Sigmoid colon (tissue), 7 donors: ENCODE results near the gene KAZN. TPM values are rescaled to one million over a fixed set of nuclear protein-coding genes. Genes with fewer than 3 reads are reported as not detected.

ENCODE experiments used
- DNase-seq: peaks from one replicate; pipeline ENCODE4 v3.0.0-alpha.2; 2019
- H3K27ac ChIP-seq, 4 donors: fragments of 200-600 bp; sonication (generic); one replicate each; pipeline ENCODE4 v1.5.1; 2016 to 2019; ENCODE audit warnings: mild to moderate bottlenecking in 1 of 4
- H3K27me3 ChIP-seq, 3 donors: fragments of 200-600 bp; sonication (generic); one replicate each; pipeline ENCODE4 v1.5.1; 2019; ENCODE audit warnings: mild to moderate bottlenecking in 1 of 3
- H3K36me3 ChIP-seq, 4 donors: fragments of 200-600 bp; sonication (generic); one replicate each; pipeline ENCODE4 v1.5.1; 2016 to 2019
- H3K4me1 ChIP-seq, 4 donors: fragments of 200-600 bp; sonication (generic); one replicate each; pipeline ENCODE4 v1.5.1; 2017 to 2019
- H3K4me3 ChIP-seq, 4 donors: fragments of 200-600 bp; sonication (generic); one replicate each; pipeline ENCODE4 v1.5.1; 2017 to 2019; ENCODE audit warnings: mild to moderate bottlenecking in 2 of 4, moderate library complexity in 1 of 4
- H3K9me3 ChIP-seq, 4 donors: fragments of 200-600 bp in 3 of 4; sonication (generic) in 3 of 4; one replicate each; pipeline versions ENCODE4 v1.5.1 to v1.6.1; 2013 to 2019
- EP300 ChIP-seq, 4 donors: sonication (generic); formaldehyde crosslinking; IDR thresholded peaks; one replicate each; pipeline ENCODE4 v1.6.1; 2017; ENCODE audit warnings: antibody characterized with exemption in 4 of 4
- POLR2A ChIP-seq, 2 donors: fragments of 450-650 bp; IDR thresholded peaks; one replicate each; pipeline ENCODE4 v1.6.1; 2016; ENCODE audit warnings: antibody characterized with exemption in 2 of 2, mild to moderate bottlenecking in 2 of 2, moderate library complexity in 2 of 2
- POLR2AphosphoS5 ChIP-seq, 4 donors: sonication (generic); formaldehyde crosslinking; IDR thresholded peaks; one replicate each; pipeline ENCODE4 v1.6.1; 2017; ENCODE audit warnings: antibody characterized with exemption in 4 of 4
- WGBS, 2 donors: extraction: QIAGEN DNeasy Blood & Tissue Kit; methylation state at CpG; one replicate each; pipeline ENCODE4 v1.1.7; 2013; 5-methylcytosine and 5-hydroxymethylcytosine counted together
- intact Hi-C: fragments of 100-400 bp; cut with DNase I; formaldehyde crosslinking; loops from one replicate; pipeline ENCODE4 v1.15.1; 2023
- polyA plus RNA-seq, 3 donors: library from polyadenylated mRNA; stranded (reverse); fragments of 200-250 nt; gene quantifications; one replicate each; pipeline ENCODE4 v1.2.3, GENCODE V29; 2013
- total RNA-seq, 4 donors: library from RNA; depleted of rRNA; stranded (reverse); fragments of >200 nt; gene quantifications; one replicate each; pipeline ENCODE4 v1.1.0, GENCODE V29; 2016
- TF ChIP-seq, protein P1 (sequence below), 4 experiments: fragments of 450-650 bp in 3 of 4; fragments of 200-600 bp in 1 of 4; IDR thresholded peaks; one replicate each; pipeline ENCODE4 v1.5.1; 2016 to 2019; ENCODE audit warnings: antibody characterized with exemption in 4 of 4, mild to moderate bottlenecking in 3 of 4, moderate library complexity in 2 of 4
- donor health status: healthy with polysubstance abuse.
- donor health status: Bipolar disorder and iron deficiency.
- donor health status: healthy.

The KAZN gene
- total and polyA plus RNA-seq, 7 donors, result 2.5 to 11.4 (median 5.6) TPM

DNA sequence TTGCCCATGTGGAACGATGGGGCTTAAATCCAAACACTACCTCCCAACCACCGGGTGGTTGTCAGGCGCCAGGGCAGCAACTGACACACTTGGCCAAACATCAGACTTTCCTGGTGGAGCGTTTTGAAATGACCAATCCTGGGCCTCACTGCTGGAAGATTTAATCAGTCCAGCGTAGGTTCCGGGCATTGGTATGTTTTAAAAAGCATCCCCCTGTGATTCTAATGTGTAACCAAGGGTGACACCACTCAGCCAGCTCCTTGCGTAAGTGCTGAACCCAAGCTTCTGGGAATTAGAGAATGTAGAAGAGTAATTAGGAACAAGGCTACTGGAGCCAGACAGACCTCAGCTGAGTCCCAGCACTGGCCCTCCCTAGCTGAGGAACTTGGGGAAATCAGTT lies 44.8 kb upstream of the KAZN start:
- Histone ChIP-seq H3K4me3 (no peak overlapping the region), H3K27ac (no peak overlapping the region), H3K4me1 (no peaks in the 10 kb centered on the region), H3K27me3 (no peaks in the 10 kb centered on the region), H3K9me3 (no peaks in the 10 kb centered on the region), H3K36me3 (no peaks in the 10 kb centered on the region)
- 88 to 90% methylated on average over 7 of the region's 7 CpGs for whole genome bisulfite sequencing, 2 donors
- no peak for TF ChIP-seq POLR2A (IDR thresholded peaks at IDR 0.05)
- DNase-seq, result no peak
- intact Hi-C loops, result no loop called here

DNA sequence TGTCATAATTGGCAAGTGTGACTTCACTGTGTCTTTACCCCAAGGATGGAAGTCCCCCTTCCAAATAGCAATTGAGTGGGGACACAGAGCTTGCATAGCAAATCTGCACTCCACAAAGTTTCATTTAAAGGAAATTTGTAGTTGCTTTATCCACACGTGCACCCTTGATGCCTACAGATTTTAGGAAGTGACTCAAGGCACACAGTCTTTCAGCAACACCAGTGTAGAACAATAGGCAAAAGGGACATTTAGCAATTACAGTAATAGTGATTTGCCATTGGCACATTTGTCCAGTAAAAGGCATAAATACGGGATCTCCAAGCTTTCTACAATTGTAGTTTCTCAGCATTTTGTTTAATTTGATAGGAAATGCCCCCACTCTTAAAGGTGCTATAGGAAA lies 43.4 kb upstream of the KAZN start:
- 71 to 83% methylated on average over 2 of the region's 2 CpGs for WGBS, 2 donors
- Histone ChIP-seq H3K9me3 (no peaks in the 10 kb centered on the region), H3K27ac (no peak overlapping the region), H3K36me3 (no peaks in the 10 kb centered on the region), H3K27me3 (no peaks in the 10 kb centered on the region), H3K4me3 (no peak overlapping the region), H3K4me1 (no peaks in the 10 kb centered on the region)
- no peak for DNase-seq
- TF ChIP-seq POLR2AphosphoS5 (IDR thresholded peaks at IDR 0.05) (no peak), POLR2A (IDR thresholded peaks at IDR 0.05) (no peak), EP300 (IDR thresholded peaks at IDR 0.05) (no peak)
- TF ChIP-seq, protein P1, sequence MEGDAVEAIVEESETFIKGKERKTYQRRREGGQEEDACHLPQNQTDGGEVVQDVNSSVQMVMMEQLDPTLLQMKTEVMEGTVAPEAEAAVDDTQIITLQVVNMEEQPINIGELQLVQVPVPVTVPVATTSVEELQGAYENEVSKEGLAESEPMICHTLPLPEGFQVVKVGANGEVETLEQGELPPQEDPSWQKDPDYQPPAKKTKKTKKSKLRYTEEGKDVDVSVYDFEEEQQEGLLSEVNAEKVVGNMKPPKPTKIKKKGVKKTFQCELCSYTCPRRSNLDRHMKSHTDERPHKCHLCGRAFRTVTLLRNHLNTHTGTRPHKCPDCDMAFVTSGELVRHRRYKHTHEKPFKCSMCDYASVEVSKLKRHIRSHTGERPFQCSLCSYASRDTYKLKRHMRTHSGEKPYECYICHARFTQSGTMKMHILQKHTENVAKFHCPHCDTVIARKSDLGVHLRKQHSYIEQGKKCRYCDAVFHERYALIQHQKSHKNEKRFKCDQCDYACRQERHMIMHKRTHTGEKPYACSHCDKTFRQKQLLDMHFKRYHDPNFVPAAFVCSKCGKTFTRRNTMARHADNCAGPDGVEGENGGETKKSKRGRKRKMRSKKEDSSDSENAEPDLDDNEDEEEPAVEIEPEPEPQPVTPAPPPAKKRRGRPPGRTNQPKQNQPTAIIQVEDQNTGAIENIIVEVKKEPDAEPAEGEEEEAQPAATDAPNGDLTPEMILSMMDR (IDR thresholded peaks at IDR 0.05), result no peak
- intact Hi-C loops, result no loop called here

DNA sequence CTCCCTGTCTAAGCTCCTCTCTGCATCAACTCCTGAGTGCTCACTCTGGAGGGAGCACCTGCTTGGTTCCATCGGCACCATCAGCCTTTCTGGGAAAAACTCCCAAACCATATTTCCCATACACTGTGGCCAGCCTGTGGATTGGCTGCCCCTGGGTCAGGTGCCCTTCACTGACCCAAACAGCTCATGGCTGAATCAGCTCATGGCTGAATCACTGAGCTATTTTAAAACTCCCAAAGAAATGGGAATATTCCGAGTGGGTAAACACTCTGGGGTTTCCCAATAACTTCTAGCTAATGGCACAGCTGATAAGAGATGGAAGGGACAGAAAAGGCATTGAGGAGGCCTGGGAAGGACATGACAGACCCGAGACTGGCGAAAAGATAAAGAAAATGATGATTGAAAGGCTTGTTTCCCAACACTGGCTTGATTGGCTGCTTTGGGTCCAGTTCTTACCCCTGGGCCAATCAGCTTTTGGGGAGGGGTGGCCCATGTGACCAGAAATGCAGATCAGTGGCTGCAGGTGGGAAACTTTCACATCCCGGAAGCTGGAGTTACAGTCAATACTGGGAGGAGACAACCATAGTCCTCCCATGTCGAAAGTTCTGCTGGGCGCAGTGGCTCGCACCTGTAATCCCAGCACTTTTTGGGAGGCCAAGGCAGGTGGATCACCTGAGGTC lies 37.3 kb upstream of the KAZN start:
- no peaks in the 10 kb centered on the region for H3K27me3 ChIP-seq
- H3K4me1 ChIP-seq, result no peaks in the 10 kb centered on the region
- 92 to 94% methylated on average over 8 of the region's 8 CpGs for WGBS, 2 donors
- no peak for DNase-seq
- no peak for TF ChIP-seq POLR2AphosphoS5 (IDR thresholded peaks at IDR 0.05)
- no peak for TF ChIP-seq EP300 (IDR thresholded peaks at IDR 0.05)
- TF ChIP-seq, protein P1 (IDR thresholded peaks at IDR 0.05), result no peak
- TF ChIP-seq POLR2A (IDR thresholded peaks at IDR 0.05), result no peak
- H3K9me3 ChIP-seq, result no peaks in the 10 kb centered on the region
- no peak overlapping the region for H3K4me3 ChIP-seq
- H3K27ac ChIP-seq, result no peak overlapping the region
- no peaks in the 10 kb centered on the region for H3K36me3 ChIP-seq
- intact Hi-C loops, result no loop called here

DNA sequence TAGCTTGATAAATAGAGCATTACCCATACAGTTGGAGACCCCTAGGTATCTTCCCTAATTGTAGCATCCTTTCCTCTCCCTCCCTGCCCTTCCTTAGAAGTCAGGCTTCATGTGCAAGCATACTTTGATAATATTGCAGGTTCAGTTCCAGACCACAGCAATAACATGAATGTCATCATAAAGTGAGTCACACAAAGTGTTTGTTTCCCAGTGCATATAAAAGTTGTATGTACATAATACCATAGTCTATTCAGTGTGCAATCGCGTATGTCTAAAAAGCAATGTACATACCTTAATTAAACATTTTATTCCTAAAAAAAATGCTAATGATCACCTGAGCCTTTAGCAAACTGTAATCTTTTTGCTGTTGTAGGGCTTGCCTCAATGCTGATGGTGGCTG lies 33.4 kb upstream of the KAZN start:
- H3K4me1 ChIP-seq, result no peaks in the 10 kb centered on the region
- no peak overlapping the region for H3K27ac ChIP-seq
- H3K36me3 ChIP-seq, result no peaks in the 10 kb centered on the region
- TF ChIP-seq, protein P1 (IDR thresholded peaks at IDR 0.05), result no peak
- TF ChIP-seq EP300 (IDR thresholded peaks at IDR 0.05) (no peak), POLR2AphosphoS5 (IDR thresholded peaks at IDR 0.05) (no peak), POLR2A (IDR thresholded peaks at IDR 0.05) (no peak)
- no peaks in the 10 kb centered on the region for H3K27me3 ChIP-seq
- no peak overlapping the region for H3K4me3 ChIP-seq
- intact Hi-C loops, result no loop called here
- 29 to 38% methylated on average over 2 of the region's 2 CpGs for WGBS, 2 donors
- no peak for DNase-seq
- H3K9me3 ChIP-seq, result no peaks in the 10 kb centered on the region

DNA sequence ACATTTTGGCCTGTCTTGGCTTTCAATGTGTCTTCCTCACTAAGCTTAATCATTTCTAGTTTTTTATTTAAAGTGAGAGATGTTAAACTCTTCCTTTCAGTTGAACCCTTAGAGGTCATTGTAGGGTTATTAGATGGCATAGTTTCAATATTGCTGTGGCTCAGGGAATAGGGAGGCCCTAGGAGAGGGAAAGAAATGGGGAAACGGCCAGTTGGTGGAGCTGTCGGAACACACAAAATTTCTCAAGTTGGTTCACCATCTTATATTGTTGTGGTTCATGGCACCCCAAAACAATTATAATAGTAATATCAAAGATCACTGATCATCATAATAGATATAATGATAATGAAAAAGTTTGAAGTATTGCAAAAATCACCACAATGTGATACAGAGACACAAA lies 31.4 kb upstream of the KAZN start:
- Histone ChIP-seq H3K4me1 (no peaks in the 10 kb centered on the region), H3K27ac (no peak overlapping the region), H3K27me3 (no peaks in the 10 kb centered on the region), H3K36me3 (no peaks in the 10 kb centered on the region), H3K9me3 (no peaks in the 10 kb centered on the region), H3K4me3 (no peak overlapping the region)
- intact Hi-C loops, result no loop called here
- TF ChIP-seq, protein P1 (IDR thresholded peaks at IDR 0.05), result no peak
- TF ChIP-seq POLR2A (IDR thresholded peaks at IDR 0.05) (no peak), EP300 (IDR thresholded peaks at IDR 0.05) (no peak), POLR2AphosphoS5 (IDR thresholded peaks at IDR 0.05) (no peak)
- WGBS, 2 donors, result 91 to 93% methylated on average over 2 of the region's 2 CpGs
- no peak for DNase-seq
